GM12892 (cell line): ENCODE results near the gene KCNJ13.

ENCODE experiments used
- POLR2A ChIP-seq: IDR thresholded peaks from 2 replicates; pipeline ENCODE4 v1.6.1; 2011; ENCODE audit warnings: low read depth, low read length, control low read depth
- POLR2AphosphoS5 ChIP-seq: IDR thresholded peaks from 2 replicates; pipeline ENCODE4 v1.6.1; 2011; ENCODE audit warnings: low read depth, low read length, control low read depth
- TAF1 ChIP-seq: IDR thresholded peaks from 2 replicates; pipeline ENCODE4 v1.6.1; 2011; ENCODE audit warnings: low read depth, mild to moderate bottlenecking, control low read depth, low read length, borderline replicate concordance

DNA sequence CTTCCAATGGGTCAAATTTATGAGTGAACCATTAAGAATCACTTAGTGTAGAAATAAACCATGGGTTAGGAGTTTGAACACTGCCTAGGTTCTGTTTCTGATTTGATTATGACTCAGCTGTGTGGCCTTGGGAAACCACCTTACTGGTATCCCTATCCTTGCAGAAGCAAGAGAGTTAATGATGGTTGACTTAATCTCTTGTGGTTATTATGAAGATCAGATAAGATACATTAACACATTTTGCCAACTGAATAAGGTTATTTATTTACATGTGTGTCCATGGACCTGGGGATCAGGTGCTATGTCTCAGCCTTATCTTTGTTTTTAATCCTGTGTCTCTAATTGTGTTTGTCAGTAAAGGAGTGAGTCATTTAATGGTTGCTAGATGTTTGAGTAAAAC is 5.4 kb upstream of the KCNJ13 start:
- TF ChIP-seq POLR2AphosphoS5 (no peak), POLR2A (no peak), TAF1 (no peak)
